ENCODE measurements around the gene LRRC3B.

The LRRC3B gene

GRCh38 chr3:26712211-26713026 is 89.8 kb downstream of the LRRC3B start:
- no peak for DNase-seq (ENCODE audit: low read depth)

DNA sequence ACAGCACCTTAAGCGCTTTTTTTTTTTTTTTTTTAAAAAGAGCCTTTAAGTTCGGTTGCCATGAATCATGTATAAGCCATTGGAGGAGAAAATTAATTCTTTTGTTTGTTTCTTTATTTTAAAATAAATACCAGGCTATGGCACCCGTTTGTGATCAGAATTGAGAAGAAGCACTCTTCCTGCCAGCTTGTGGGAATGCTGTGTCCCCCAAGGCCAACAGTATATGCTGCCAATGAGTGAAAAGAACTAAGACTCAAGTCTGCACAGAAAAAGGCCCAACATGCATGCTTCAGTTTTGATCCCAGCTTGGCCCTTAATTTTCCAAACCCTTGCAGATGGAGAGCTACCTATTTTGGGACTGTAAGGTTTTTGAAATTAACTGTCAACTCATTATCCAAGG is 90.5 kb downstream of the LRRC3B start:
- no peak for DNase-seq (ENCODE audit: low read depth)

DNA sequence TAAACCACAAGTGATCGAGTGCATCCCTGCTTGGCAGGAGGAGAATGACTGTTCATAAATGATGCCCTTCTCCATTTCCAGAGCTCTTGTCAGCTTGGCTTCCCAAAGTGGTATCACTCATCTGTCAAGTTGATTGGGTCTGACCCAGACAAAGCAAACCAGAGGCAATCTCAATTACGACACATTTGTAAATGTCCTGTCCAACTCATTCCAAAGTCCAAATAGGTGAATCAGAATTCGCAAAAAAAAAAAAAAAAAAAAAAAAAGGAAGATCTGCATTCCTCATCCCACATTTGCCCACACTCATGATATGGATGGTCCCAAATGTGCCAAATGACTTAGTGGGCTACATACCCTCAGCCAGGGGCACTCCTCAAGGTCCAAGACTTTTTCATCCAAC is 91.9 kb downstream of the LRRC3B start:
- DNase-seq (ENCODE audit: low read depth): no peak

- no peak for DNase-seq (ENCODE audit: low read depth)
Measured at GRCh38 chr3:26715431-26715830, 92.9 kb downstream of the LRRC3B start.

GRCh38 chr3:26718315-26718714 is 95.7 kb downstream of the LRRC3B start:
- DNase-seq (ENCODE audit: low read depth): no peak

GRCh38 chr3:26719134-26719533 is 96.6 kb downstream of the LRRC3B start:
- no peak for DNase-seq (ENCODE audit: low read depth)

DNA sequence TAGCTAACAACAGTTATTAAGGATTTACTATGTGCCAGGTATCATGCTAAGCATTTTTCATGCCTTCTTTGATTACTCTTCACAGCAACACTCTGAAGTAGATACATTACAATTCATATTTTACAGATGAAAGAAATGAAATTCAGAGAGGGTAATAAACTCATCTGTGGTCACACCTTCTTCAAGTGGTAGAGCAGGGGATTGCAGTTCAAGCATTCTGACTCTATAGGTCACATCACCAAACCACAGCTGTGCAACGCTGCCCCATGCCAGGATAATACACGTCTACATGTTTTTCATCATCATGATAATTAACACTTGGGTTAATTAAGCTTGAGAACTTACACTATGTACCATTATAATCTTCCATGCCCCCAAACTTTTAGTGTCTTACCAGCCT is 98.5 kb downstream of the LRRC3B start:
- no peak for DNase-seq (ENCODE audit: low read depth)

DNA sequence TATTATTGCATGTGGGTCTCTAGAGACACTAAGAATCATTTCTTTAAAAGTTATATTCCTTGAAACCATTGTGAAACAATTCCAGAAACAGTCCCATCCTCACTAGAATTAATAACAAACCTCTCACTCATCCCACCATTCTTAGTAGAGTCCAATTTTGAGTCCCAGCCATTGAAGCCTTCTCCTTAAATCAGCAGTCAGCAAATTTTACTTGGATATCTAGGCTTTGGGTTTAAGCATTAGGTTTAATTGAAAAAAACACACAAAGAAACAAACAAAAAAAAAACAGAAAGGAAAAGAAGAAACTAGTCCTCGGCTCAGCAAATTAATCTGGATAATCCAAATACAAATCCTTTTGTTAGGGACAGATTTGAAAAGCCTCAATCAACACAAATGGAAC is 109.3 kb downstream of the LRRC3B start:
- no peak for DNase-seq (ENCODE audit: low read depth)

DNA sequence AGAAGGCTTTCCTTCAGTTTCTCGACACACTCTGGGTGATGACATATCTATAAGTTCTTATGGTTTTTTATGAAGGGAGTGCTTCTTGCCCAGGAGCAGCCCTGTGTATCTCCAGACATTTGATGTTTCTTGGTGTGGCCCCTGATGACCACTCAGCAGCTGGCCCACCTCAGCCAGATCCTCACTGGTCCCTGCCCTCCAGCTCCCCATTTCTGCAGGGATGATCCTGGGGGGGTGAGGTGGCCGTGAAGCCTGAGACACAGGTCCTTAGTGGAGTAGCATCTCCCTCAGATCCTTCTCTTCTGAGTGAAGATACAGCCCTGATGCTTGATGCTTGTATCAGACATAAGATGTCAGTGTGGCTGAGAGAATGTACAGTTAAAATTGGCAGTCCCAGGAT is 127.7 kb downstream of the LRRC3B start:
- DNase-seq (ENCODE audit: low read depth): no peak

DNA sequence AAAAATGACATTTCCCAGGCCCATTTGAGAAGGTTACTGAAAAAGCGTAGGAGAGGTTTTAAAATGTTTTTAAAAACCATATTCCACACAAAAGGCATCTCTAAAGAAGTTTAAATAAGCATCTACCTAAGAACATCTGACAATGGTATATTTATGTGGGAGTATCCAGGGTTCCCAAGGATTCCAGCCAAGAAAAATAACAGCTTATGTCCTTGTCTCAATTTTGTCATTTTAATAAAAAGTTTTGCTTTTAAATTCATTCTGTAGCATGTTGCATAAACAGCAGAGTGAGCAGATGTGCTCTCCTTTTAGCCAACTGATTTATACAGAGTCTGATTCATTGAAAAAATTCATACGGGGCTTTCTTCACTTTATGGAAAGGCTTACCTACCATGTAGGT is 129.9 kb downstream of the LRRC3B start:
- DNase-seq (ENCODE audit: low read depth): no peak

DNA sequence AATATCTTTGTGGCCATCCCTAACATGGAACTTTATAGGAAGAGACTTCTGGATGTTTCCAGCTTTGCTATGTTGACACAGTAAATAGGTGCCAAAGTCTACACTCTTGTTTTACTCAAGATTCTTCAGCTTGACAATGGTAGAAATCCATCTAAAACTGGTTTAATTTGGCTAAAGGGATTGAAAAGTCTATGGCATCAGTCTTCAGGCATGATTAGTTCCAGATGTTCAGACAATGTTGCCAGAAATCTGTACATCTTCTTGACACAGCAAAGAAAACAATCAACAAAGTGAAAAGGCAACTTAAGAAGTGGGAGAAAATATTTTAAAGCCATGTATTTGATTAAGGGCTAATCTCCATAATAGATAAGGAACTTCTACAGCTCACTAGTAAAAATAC is 130.5 kb downstream of the LRRC3B start:
- no peak for DNase-seq (ENCODE audit: low read depth)

DNA sequence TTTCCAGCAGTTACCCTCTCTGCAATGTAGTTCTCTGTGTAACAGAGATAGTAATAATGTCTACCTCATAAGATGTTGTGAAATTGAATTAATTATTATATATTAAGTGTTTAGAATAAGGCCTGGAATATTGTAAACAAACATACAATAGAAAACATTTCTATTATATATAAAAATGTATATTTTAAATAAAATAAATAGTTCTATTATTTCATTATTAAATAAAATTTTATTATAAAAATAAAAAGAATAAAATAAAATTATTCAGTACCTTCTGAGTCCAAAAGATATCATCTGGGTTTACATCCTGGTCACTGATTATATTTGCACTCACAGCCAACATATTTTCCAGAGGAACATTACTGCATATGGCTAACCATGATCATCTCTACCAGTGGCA is 135.4 kb downstream of the LRRC3B start:
- DNase-seq (ENCODE audit: low read depth): no peak
